Measurements from ENCODE around the gene PRCC.

PRCC gene

GRCh38 chr1:156849151-156849496 lies 81.8 kb downstream of the PRCC start:
- H3K4me3 ChIP-seq (ENCODE audit: control insufficient read depth, low read depth, low read length): no peak overlapping the region
- no peak for TF ChIP-seq CTCF (conservative IDR thresholded peaks at IDR 0.05; ENCODE audit: control insufficient read depth, insufficient read depth, low read depth, low read length)
- DNase-seq (ENCODE audit: low read depth): no peak

Data from fibroblast of mammary gland (primary cell).